Femur (tissue), 1 donor: Measurements from ENCODE around the gene MAL.

Source experiments
- DNase-seq: peaks from one replicate; pipeline ENCODE4 v3.0.0-alpha.2; 2017

MAL gene

GRCh38 chr2:94996305-94997100 lies 29.0 kb upstream of the MAL start:
- no peak for DNase-seq

GRCh38 chr2:94997981-94998930 lies 27.3 kb upstream of the MAL start:
- DNase-seq: no peak

- DNase-seq: no peak
Observed at GRCh38 chr2:94999431-94999883, 26.1 kb upstream of the MAL start.

GRCh38 chr2:95001051-95001562 lies 24.4 kb upstream of the MAL start:
- DNase-seq: no peak

- DNase-seq: no peak
Observed at GRCh38 chr2:95001701-95002100, 23.8 kb upstream of the MAL start.

GRCh38 chr2:95002498-95002897 lies 23.0 kb upstream of the MAL start:
- DNase-seq: no peak

- DNase-seq: no peak
Observed at GRCh38 chr2:95004287-95004686, 21.2 kb upstream of the MAL start.

- DNase-seq: no peak
Observed at GRCh38 chr2:95004711-95005110, 20.8 kb upstream of the MAL start.

- no peak for DNase-seq
Observed at GRCh38 chr2:95005726-95006125, 19.8 kb upstream of the MAL start.

- no peak for DNase-seq
Observed at GRCh38 chr2:95006588-95006987, 18.9 kb upstream of the MAL start.

GRCh38 chr2:95007031-95007609 lies 18.4 kb upstream of the MAL start:
- DNase-seq: no peak

- DNase-seq: no peak
Observed at GRCh38 chr2:95007822-95008221, 17.7 kb upstream of the MAL start.

- no peak for DNase-seq
Observed at GRCh38 chr2:95008306-95008705, 17.2 kb upstream of the MAL start.

GRCh38 chr2:95008996-95009395 lies 16.5 kb upstream of the MAL start:
- no peak for DNase-seq

- DNase-seq: no peak
Observed at GRCh38 chr2:95009412-95009811, 16.1 kb upstream of the MAL start.

- no peak for DNase-seq
Observed at GRCh38 chr2:95010126-95010525, 15.4 kb upstream of the MAL start.

- no peak for DNase-seq
Observed at GRCh38 chr2:95010718-95011117, 14.8 kb upstream of the MAL start.

- DNase-seq: no peak
Observed at GRCh38 chr2:95012881-95013550, 12.5 kb upstream of the MAL start.

GRCh38 chr2:95013726-95014125 lies 11.8 kb upstream of the MAL start:
- no peak for DNase-seq

GRCh38 chr2:95014126-95014708 lies 11.3 kb upstream of the MAL start:
- no peak for DNase-seq

GRCh38 chr2:95015261-95015912 lies 10.1 kb upstream of the MAL start:
- no peak for DNase-seq

- no peak for DNase-seq
Observed at GRCh38 chr2:95016616-95017015, 8.9 kb upstream of the MAL start.
